DOHH2 (cell line): ENCODE results near the gene ITGA2.

Source experiments
- H3F3A ChIP-seq: fragments of 200-600 bp; sonication (generic), shearing (Covaris generic); 2 replicates; pipeline ENCODE4 v1.6.0; 2016; ENCODE audit warnings: antibody characterized with exemption, mild to moderate bottlenecking; ENCODE audit not compliant: control insufficient read depth, insufficient read depth
- H3K27ac ChIP-seq: fragments of 200-600 bp; sonication (generic); 2 replicates; pipeline ENCODE4 v1.5.1; 2014; ENCODE audit warnings: low read depth, mild to moderate bottlenecking, low read length, moderate library complexity
- H3K27me3 ChIP-seq: fragments of 200-600 bp; sonication (generic); 2 replicates; pipeline ENCODE4 v1.6.1; 2014; ENCODE audit warnings: mild to moderate bottlenecking, low read length, mixed read lengths; ENCODE audit not compliant: control insufficient read depth
- H3K36me3 ChIP-seq: fragments of 200-600 bp; sonication (generic); 2 replicates; pipeline ENCODE4 v1.6.1; 2014; ENCODE audit warnings: mild to moderate bottlenecking, low read length, moderate library complexity, mixed read lengths; ENCODE audit not compliant: control insufficient read depth
- H3K4me1 ChIP-seq: fragments of 200-600 bp; sonication (generic); 2 replicates; pipeline ENCODE4 v1.6.1; 2014; ENCODE audit warnings: mild to moderate bottlenecking, low read length, mixed read lengths; ENCODE audit not compliant: control insufficient read depth
- H3K4me2 ChIP-seq: fragments of 200-600 bp; sonication (generic); 2 replicates; pipeline ENCODE4 v1.6.0; 2014; ENCODE audit warnings: mild to moderate bottlenecking, low read length, moderate library complexity
- H3K4me3 ChIP-seq: fragments of 200-600 bp; sonication (generic); 2 replicates; pipeline ENCODE4 v1.5.1; 2014; ENCODE audit warnings: mild to moderate bottlenecking, low read length, mixed read lengths
- H3K79me2 ChIP-seq: fragments of 200-600 bp; sonication (generic); 2 replicates; pipeline ENCODE4 v1.6.1; 2014; ENCODE audit warnings: mild to moderate bottlenecking, low read length, mixed read lengths; ENCODE audit not compliant: control insufficient read depth
- H3K9me2 ChIP-seq: fragments of 200-600 bp; sonication (generic); replicated peaks from 2 replicates; pipeline ENCODE4 v1.6.1; 2014; ENCODE audit warnings: mild to moderate bottlenecking, low read length, mixed read lengths; ENCODE audit not compliant: control insufficient read depth
- H3K9me3 ChIP-seq: fragments of 200-600 bp; sonication (generic); 2 replicates; pipeline ENCODE4 v1.6.1; 2014; ENCODE audit warnings: antibody characterized with exemption, low read length, mixed read lengths; ENCODE audit not compliant: control insufficient read depth, insufficient read depth
- H4K20me1 ChIP-seq: fragments of 200-600 bp; sonication (generic); 2 replicates; pipeline ENCODE4 v1.6.0; 2014; ENCODE audit warnings: low read depth, mild to moderate bottlenecking, antibody characterized with exemption, low read length, moderate library complexity; ENCODE audit not compliant: control insufficient read depth, insufficient read depth
- CTCF ChIP-seq: fragments of 200-600 bp; sonication (generic); IDR thresholded peaks from one replicate; pipeline ENCODE4 v1.5.1; 2014; ENCODE audit warnings: antibody characterized with exemption, mild to moderate bottlenecking, low read depth, low read length; ENCODE audit not compliant: poor library complexity, severe bottlenecking
- EZH2phosphoT487 ChIP-seq: fragments of 200-600 bp; sonication (generic); IDR thresholded peaks from 2 replicates; pipeline ENCODE4 v1.6.1; 2017; ENCODE audit warnings: borderline replicate concordance, mild to moderate bottlenecking, antibody characterized with exemption, low read length, moderate library complexity, mixed read lengths

ITGA2 gene

GRCh38 chr5:53067641-53068040, 78.5 kb downstream of the ITGA2 start:
- H3K9me2 ChIP-seq = no peaks in the 10 kb centered on the region
- H3K9me3 ChIP-seq = no peaks in the 10 kb centered on the region
- TF ChIP-seq CTCF (no peak), EZH2phosphoT487 (no peak)
- H3K79me2 ChIP-seq = no peaks in the 10 kb centered on the region
- H3K27me3 ChIP-seq = no peaks in the 10 kb centered on the region
- no peak overlapping the region for H3K27ac ChIP-seq
- H3K4me3 ChIP-seq = no peak overlapping the region
- no peak overlapping the region for H3K4me2 ChIP-seq
- no peaks in the 10 kb centered on the region for H4K20me1 ChIP-seq
- no peaks in the 10 kb centered on the region for H3K4me1 ChIP-seq
- no peaks in the 10 kb centered on the region for H3K36me3 ChIP-seq
- H3F3A ChIP-seq = no peaks in the 10 kb centered on the region

DNA sequence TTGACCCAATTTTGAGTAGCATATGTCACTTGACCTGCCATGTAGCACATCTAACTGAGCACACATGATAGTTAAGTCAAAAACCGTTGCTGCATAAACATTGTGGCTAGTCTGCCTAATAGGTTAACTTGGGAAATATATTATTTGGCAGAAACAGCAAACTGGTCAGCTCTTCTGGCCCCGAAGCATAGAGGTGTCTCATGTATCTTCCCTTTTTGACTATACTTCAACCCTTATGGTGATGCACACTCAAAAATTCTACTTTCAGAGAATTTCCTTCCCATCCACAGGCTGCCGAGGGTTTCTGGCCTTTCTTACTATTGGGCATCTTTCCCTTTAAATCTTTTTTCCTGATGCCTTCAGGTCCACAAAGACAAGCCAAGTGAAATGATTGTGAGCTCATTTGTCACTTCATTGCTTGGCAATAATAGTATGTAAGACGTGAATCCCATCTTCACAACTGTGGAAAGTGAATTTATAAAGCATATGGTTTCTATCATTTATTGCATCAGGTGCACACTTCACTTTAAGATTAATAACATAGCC, 79.2 kb downstream of the ITGA2 start:
- Histone ChIP-seq H4K20me1 (no peaks in the 10 kb centered on the region), H3K79me2 (no peaks in the 10 kb centered on the region), H3F3A (no peaks in the 10 kb centered on the region), H3K4me3 (no peak overlapping the region), H3K4me2 (no peak overlapping the region), H3K4me1 (no peaks in the 10 kb centered on the region), H3K36me3 (no peaks in the 10 kb centered on the region), H3K27ac (no peak overlapping the region), H3K9me2 (no peaks in the 10 kb centered on the region), H3K9me3 (no peaks in the 10 kb centered on the region), H3K27me3 (no peaks in the 10 kb centered on the region)
- no peak for TF ChIP-seq EZH2phosphoT487
- TF ChIP-seq CTCF = no peak

- H3K9me3 ChIP-seq = no peaks in the 10 kb centered on the region
- H3K79me2 ChIP-seq = no peaks in the 10 kb centered on the region
- no peaks in the 10 kb centered on the region for H3K4me1 ChIP-seq
- no peak overlapping the region for H3K4me2 ChIP-seq
- H3F3A ChIP-seq = no peaks in the 10 kb centered on the region
- H4K20me1 ChIP-seq = no peaks in the 10 kb centered on the region
- TF ChIP-seq CTCF (no peak), EZH2phosphoT487 (no peak)
- H3K27ac ChIP-seq = no peak overlapping the region
- H3K27me3 ChIP-seq = no peaks in the 10 kb centered on the region
- H3K9me2 ChIP-seq = no peaks in the 10 kb centered on the region
- H3K4me3 ChIP-seq = no peak overlapping the region
- no peaks in the 10 kb centered on the region for H3K36me3 ChIP-seq
These were observed 80.5 kb downstream of the ITGA2 start for GRCh38 chr5:53069626-53070025.
